Globus pallidus (tissue), 1 donor: ENCODE data around the gene CFAP61.
A peak's percentile ranks its signal among the peaks of the same experiment; 100 is the strongest.

Experiments
- DNase-seq: peaks from one replicate; pipeline ENCODE4 v3.0.0-alpha.2; 2015; ENCODE audit warnings: low spot score

Gene CFAP61

DNA sequence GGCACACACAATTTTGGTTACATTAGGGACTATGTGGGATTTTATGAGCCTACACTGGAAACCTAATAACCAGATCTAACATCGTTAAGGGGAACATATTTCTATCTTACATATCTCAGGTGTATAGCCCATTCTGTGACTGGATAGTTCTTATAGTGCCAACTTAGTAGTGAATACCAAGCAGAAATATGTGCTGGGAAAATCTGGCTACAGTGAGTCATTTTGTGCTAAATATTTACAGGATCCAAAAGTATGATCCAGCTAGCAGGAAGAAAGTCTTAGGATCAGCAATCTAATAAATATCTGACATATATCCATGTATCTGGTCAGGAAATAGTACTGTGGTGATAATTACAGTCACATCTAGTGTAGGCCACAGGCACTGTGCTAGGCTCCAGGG, 221.0 kb downstream of the CFAP61 start:
- no peak for DNase-seq

DNA sequence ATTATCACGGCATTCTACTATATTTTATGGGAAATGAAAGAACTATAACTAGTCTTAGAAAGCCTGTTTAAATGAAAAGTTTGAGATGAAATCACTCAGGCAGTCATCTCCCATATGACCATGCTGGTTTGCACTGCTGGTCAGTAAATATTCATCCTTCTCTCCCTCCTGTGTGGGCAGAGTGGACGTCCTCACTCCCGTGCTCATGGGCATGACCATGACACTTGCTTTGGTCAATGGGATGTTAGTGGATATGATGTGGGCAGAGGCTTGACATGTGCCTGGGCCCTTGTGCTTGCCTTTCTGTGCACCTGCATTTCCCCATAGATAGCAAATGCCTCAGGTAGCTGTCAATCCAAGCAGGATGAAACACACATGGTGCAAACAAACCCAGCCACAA, 222.5 kb downstream of the CFAP61 start:
- no peak for DNase-seq

DNA sequence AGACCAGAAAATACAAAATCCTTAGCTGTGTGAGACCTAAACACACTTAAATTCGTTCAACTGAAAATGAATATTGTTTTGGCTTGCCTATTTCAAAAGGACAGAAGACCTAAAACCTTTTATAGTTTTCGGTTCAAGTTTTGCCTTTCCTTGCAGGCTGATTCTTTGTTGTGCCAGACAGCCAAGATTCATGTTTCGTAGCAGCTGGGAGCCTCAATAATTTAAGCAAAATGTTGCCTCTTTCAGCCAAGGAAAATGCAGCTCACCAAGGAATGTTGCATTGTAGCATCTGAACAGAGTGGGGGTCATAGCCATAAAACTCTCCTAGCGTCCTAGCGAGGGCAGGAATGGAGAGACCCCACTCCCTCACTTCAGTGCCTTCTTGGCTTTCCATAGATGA, 223.3 kb downstream of the CFAP61 start:
- DNase-seq: no peak

DNA sequence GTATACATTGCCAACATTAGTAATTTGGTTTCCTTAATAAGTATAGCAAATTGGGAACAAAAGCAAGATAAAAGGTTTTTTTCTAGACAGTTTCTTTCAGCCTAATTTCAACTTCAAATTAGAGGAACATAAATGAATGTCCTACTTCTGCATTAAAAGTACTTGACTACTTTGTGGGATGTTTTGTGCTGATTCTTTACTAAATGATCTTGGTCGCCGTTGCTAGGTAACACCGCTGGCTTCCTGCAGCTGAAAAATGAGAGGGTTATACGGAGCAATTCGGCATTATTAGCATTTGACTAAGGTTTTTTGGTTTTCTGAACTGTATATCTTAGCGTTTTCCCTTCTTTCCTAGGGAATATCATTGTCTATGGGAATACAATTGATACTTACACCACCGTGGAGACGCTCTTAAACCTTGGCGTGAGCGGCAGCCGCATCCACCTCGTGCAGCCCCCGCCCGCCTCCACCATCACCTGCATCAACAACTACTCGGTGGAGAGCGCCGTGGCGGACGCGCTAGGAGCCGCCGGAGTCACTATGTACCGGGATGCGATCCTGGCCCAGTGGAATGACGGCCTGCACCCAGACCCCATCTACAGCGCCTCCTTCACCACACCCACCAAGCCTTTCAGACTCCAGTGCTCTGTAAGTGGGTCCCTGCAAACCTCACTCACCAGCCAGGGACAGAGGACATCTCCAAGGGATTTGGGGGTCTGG, 224.6 kb downstream of the CFAP61 start:
- no peak for DNase-seq

DNA sequence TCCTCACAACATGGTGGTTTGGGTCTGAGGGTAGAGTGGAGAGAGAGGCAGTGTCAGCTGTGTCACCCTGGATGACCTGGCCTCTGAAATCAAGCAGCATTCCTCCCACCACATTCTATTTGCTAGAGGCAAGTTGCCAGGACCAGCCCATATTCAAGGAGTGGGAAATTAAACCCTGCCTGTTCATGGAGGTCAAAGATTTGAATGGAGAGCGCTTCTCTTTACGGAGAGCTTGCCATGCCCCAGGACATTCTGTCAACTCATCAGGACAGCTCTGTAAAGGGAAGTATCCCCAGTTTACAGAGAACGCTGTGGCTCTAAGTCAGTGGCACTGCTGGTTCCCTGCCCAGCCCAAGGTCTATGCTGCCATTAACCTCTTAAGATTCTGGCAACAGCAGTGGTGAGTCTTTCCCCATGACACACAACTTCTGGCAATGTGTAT, 225.6 kb downstream of the CFAP61 start:
- no peak for DNase-seq

DNA sequence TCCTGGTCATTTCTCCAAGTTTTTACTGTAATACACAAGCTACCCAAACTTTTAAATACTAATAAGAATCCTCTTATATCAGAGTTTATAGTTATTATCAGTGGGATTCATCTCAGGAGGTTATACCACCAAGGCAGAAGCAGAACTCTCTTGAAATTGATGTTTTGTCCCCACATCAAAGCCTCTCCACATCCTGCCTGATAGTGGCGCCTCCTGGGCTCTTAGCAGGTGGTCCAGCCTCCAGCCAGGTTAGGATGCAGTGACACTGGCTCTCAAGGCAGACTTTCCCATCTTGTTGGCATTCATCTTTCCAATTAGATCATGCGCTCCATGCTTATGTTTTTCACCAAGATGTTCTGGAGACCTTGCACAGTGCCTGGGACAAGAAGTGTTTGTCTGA, 233.7 kb downstream of the CFAP61 start:
- DNase-seq: no peak

DNA sequence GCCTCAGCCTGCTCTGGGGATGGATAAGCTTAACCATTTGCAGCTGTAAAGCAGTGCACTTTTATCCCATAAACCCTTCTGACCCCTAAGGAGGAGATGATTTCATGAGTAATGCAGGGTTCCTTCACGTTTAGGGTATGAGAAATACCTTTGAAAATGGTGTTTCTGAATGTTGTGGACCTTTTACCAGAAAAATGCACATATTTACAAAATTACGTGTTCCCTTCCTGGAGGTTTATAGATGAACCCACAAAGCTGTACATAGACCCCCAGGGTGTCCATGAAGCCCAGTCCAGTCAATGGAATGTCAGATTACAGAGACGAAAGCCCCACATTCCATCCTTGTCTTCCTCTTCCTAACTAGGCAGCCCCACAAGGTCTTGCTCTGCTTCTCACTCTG, 237.0 kb downstream of the CFAP61 start:
- DNase-seq: no peak

DNA sequence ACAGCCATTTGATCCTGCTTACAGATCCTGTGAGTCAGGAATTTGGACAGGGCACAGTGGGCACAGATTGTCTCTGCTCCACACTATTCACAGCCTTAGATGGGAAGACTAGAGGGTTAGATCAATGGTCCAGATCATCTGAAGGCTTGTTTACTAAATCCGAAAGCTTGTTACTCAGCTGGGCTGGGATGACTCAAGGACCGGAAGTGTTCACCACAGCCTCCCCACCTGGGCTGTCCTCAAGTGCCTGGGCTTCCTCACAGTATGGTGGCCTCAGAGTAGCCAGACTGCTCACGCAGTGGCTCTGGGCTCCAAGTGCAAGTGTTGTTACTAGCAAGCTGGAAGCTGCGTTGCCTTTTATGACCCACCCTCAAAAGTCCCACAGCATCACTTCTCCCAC, 240.1 kb downstream of the CFAP61 start:
- no peak for DNase-seq

DNA sequence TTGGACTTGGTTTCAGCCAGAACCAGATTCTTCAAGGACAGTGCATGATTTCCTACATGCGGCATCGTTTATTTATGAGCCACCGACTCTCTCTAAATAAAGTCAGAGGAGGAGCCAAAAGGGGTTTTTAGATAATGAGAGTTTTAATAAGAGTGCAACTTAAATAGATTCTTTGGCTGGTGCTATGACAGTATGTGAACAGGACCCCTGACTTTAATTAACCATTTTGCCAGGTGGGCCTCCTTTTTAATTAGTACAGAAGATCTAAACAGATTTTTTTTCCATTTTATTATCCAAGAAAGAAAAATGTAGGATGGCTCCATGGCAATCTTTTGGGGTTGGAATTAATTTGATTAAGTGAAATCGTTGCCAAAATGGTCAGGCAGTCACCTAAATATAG, 240.8 kb downstream of the CFAP61 start:
- no peak for DNase-seq

DNA sequence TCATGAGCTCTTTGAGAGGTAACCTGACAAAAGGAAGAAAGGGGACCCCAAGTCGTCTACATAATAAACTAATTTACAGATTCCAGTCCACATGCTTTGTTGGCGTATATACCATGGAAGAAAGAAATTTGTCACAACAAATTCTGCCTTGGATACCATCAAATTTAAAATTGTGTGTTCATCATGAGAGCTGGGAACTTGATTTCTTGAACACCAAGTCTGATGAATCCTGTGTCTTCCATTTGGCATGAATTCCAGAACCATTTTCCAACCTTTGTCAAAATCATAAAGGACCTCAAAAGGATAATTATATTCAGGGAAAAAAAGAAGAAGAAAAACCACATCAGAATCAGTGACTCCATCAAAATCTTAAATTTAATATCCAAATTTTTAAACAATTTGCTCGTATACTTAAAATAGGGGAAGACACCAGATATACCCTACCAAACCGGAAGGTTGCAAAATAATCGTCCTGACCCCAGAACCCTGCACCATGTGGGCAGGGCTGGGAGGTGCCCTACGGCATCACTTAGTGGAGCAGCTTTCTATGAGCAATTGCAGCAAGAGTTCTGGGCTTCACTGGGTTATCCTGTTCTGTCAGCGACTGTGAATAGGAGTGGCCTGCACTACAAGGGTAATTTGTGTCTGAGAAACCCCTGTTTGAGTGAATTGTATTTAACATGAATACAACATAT, 241.5 kb downstream of the CFAP61 start:
- no peak for DNase-seq

DNA sequence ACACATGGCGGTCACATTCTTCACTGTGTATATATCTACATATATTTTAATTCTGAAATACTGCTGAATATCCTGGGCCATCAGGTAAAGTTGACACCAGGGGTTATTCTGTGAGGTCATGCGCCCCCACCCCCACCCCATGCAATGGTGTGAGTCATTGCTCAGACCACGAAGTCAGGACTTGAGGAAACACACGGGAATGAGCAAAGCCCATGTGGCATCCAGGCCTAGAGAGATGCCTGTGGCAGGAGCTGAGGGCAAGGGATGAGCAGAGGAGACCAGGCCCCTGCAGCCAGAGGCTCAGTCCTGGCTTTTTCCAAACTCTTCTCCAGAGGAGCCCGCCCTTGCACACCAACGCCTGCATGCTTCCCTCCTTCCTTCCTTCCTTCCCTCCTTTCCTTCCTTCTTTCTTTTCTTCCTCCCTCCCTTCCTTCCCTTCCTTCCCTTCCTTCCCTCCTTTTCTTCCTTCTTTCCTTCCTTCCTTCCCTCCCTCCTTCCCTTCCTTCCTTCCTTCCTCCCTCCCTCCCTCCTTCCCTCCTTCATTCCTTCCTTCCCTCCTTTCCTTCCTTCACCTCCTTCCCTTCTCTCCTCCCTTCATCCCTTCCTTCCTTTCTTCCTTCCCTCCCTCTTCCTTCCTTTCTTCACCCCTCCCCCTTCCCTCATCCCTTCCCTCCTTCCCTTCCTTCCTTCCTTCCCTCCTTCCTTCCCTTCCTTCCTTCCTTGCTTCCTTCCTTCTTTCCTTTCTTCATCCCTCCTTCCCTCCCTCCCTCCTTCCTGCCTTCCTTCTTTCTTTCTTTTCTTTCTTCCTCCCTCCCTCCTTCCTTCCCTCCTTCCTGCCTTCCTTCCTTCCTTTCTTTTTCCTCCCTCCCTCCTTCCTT, 243.5 kb downstream of the CFAP61 start:
- DNase-seq: no peak

DNA sequence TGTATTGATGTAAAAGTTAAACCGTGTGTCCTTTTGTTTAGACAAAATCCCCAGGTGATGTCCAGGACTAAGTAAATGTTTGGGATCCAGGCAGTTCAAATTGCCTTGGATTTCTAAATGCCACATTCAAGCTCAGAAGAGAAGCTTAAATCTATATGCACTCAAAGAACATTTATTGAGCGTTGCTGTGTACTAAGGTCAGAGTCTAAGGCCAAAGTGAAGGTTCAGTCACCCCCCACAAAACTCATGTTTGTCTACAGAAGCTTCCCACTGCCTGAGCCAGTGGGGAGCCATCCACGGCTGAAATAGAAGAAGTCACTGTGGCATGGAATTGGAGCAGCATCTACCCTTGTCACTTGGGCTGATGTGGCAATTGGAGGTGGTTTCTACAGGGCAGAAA, 244.8 kb downstream of the CFAP61 start:
- no peak for DNase-seq

DNA sequence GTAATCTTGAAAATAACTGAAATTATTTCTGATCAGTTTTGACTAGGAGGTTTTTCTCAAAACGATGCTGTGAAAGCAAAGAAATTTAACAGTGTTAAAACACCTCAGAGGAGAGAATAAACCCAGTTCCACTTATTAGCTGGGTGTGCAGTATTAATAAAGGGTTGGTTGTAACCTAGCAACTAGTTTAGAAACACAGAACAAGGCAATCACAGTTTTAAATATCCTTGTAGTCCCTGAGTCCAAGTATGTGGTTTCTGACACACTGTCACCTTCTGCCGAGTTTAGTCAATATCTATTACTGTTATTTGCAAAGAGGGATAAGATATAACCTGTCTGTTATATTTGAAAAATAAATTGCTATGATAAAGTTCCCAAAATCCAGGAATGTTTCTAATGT, 245.4 kb downstream of the CFAP61 start:
- no peak for DNase-seq

DNA sequence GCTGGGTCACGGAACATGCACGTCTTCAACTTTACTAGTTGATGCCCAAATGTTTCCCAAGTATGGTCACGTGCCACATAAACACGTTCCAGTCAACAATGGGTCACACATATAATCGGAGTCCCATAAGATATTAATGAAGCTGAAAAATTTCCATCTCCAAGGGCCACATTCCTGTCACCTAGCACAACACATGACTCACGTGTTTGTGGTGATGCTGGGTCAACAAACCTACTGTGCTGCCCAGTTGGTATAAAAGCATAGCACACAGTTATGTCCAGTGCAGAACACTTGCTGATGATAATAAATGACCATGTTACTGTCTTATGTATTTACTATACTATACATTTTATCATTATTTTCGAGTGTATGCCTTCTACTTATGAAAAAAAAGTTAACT, 247.6 kb downstream of the CFAP61 start:
- no peak for DNase-seq

DNA sequence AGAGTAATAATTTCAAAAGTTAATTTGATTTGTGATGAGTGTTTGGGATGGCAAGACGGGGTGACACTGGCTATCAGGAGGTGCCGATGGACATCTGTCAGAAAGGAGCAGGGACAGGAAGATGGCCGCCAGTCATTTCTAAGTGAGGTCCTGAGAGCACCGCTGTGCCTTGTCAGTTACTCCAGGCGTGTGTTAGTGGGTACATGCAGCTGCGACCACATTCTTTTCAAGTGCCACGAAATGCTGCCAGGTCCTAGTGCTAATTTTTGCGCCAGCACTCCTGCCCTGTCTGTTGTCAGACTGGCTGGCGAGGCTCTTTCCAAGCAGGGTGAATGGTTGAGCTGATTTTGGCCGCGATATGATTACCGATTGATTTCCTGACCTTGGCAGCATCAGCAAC, 251.0 kb downstream of the CFAP61 start:
- no peak for DNase-seq

DNA sequence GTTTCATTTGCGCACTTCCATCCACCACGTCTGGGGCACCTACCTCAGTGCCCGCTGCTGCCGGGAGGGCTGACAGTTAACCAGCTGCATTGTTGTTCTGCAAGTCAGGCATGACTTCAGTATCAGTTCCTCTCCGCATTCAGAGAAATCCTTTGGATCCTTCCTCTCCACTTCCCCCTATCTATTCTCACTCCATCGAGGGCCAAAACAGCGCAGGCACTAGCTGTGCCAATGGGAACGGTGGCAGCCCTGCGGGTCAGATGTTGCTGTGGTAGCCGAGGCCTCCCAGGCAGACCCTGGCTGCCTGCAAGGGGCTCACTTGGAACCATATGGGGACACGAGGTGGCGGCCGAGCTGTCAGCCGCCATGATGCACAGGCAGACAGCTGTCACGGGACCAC, 251.4 kb downstream of the CFAP61 start:
- peak; percentile 38 for DNase-seq

DNA sequence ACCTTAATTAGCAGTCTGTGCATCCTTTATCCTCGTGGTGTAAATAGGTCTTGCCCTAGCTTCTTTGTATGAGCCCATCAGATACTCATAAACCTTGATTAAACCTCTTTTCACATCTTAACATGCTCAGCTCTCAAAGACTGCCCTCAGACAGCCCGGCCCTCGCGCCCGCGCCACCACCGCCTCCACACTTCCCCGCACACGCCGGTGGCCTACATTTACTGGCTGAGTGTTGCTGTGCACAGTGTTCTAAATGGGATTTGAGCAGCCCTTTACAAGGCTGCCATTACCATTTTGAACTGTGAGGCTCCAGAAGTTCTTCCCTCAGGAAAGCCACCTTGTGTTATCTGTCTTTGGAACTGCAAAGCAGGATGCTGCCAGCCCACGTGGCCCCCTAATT, 252.6 kb downstream of the CFAP61 start:
- no peak for DNase-seq

DNA sequence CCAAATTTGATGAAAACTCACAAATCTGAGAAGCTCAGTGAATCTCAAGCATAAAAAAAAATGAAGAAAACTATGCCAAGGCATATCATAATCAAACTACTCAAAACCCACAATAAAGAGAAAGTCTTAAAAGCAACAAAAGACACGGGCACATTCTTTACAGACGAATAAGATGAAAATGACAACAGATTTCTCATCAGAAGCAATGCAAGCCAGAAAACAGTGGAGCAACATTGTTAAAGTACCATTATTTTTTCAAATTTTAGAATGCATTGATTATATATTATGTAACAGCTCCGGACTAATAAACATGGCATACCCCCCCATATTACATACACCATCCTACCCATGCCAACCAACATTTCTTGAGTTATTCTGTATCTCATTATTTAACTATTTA, 260.2 kb downstream of the CFAP61 start:
- DNase-seq: no peak

DNA sequence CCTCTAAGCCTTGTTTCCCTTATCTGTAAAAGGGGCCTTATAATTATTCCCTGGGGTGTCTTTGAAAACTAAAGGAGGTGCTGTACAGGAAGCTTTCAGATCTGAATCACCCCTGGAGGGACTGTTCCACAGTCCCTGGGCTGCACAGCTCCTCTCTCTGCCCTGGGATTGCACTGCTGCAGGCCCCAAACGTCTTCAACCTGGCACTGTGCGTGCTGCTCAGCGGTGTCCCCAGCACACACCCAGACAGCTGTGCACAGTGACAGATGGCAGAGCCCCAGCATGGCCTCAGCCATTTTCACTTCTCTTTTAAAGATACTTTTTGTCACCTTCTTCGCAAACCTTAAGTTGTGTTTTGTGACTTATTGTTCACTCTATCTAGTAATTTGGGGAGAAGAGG, 264.9 kb downstream of the CFAP61 start:
- no peak for DNase-seq

DNA sequence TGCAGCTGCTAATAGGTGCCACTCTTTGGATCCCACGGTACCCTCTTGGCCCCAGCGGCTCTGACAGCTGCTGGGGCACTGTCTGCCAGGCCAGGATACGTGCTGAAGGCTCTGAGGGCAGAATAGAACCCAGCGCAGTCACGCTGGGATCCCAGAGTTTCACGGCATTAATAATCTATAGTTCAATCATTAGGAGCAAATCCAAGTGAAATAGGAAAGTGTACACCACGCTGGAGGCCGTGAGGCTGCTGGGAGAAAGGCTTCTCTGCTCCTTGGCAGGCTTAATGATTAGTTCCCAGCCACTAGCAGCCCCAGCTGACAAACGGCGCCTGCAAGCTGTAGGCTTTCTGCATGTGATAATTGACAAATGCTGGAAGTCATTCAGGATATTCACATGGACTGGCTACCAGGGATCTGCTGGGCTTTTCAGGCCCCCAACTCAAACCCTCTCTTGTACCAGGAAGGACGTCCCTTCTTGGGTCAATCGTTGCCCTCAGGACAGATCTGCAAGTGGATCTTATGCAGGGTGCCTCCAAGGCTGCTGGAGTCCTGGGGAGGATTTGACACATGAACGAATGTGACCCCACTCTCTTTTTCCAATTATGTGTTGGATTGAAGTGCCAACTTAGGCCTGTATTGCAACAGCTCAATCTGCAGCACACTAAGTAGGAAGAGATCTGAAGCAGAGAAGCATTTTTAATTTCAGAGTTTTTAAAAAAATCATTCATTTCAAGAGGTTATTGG, 265.5 kb downstream of the CFAP61 start:
- DNase-seq: peak; percentile 24

DNA sequence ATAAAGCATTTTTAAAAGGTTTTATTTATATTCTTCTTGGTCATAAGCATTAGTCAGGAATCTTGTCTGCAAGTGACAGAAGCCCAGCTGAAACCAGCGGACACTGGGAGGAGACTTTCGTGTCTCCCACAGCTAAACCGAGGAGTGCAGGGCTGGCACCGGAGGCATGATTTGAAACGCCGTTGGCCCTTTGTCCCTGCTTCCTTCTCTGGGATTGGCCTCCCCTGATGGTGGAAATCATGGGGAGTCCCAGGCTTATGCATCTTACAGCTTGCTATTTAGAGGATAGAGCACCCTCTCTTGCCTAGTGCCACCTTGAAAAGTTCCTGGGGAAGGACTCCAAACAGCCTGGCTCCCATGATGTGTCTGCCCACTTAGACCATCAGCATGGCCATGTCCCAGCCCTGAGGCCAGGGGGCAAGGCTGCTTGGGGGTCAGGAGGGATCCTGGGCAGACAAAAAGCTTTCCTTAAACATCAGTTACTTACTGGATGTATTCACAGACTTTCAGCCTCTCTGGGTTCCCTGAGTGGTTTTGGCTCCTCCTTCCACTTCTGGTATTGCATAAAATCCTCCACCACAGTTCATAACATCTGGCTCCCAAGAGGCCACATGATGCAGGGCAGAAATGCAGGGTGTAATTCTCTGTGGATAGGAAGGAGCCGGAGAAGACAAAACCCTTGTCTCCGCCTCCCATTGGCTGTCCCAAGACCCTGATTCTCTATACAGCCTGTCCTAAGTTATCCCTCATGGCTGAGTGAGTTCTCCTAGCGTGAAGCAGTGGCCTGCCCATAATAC, 266.2 kb downstream of the CFAP61 start:
- DNase-seq: no peak
